Parathyroid adenoma (tissue), 2 donors: ENCODE data around the gene C17orf113.
"Not testable (repeated sequence)": the region's sequence is repeated elsewhere in the genome, so short reads cannot be mapped to it uniquely, and the experiment has no call there.

ENCODE experiments used
- H2AFZ ChIP-seq: fragments of 300-600 bp; sonication (generic); one replicate; pipeline ENCODE4 v1.7.0; 2017; ENCODE audit warnings: antibody characterized with exemption, mild to moderate bottlenecking
- H3K27ac ChIP-seq: fragments of 300-600 bp; sonication (generic); one replicate; pipeline ENCODE4 v1.7.0; 2017
- H3K27me3 ChIP-seq: fragments of 300-600 bp; sonication (generic); one replicate; pipeline ENCODE4 v1.7.0; 2017; ENCODE audit warnings: low read length; ENCODE audit not compliant: control insufficient read depth, insufficient read depth
- H3K36me3 ChIP-seq: fragments of 300-600 bp; sonication (generic); one replicate; pipeline ENCODE4 v1.7.0; 2017; ENCODE audit warnings: low read length; ENCODE audit not compliant: control insufficient read depth, insufficient read depth
- H3K4me1 ChIP-seq: fragments of 300-600 bp; sonication (generic); one replicate; pipeline ENCODE4 v1.7.0; 2017; ENCODE audit warnings: control low read depth
- H3K4me2 ChIP-seq: fragments of 300-600 bp; sonication (generic); one replicate; pipeline ENCODE4 v1.7.0; 2017; ENCODE audit warnings: low read length
- H3K4me3 ChIP-seq: fragments of 300-600 bp; sonication (generic); one replicate; pipeline ENCODE4 v1.7.0; 2017; ENCODE audit warnings: low read depth, low read length
- H3K79me2 ChIP-seq: fragments of 300-600 bp; sonication (generic); one replicate; pipeline ENCODE4 v1.7.0; 2017; ENCODE audit warnings: control low read depth
- H3K9ac ChIP-seq: fragments of 300-600 bp; sonication (generic); one replicate; pipeline ENCODE4 v1.7.0; 2017; ENCODE audit warnings: mild to moderate bottlenecking
- H3K9me3 ChIP-seq: fragments of 300-600 bp; sonication (generic); one replicate; pipeline ENCODE4 v1.7.0; 2017; ENCODE audit warnings: low read length; ENCODE audit not compliant: control insufficient read depth
- CTCF ChIP-seq: fragments of 300-600 bp; sonication (generic); IDR thresholded peaks from one replicate; pipeline ENCODE4 v1.7.0; 2017; ENCODE audit warnings: antibody characterized with exemption, mild to moderate bottlenecking
- donor health status: primary hyperparathyroidism.

The C17orf113 gene

GRCh38 chr17:42016411-42016831 is 34.0 kb downstream of the C17orf113 start:
- peaks cover 66% of the 10 kb centered on the region for H3K79me2 ChIP-seq
- peak overlapping the region; percentile 79 for H2AFZ ChIP-seq
- H3K9ac ChIP-seq: peak overlapping the region; percentile 81
- H3K9me3 ChIP-seq: no peaks in the 10 kb centered on the region
- H3K36me3 ChIP-seq: no peaks in the 10 kb centered on the region
- TF ChIP-seq CTCF: no peak
- H3K4me1 ChIP-seq: peaks cover 20% of the 10 kb centered on the region
- H3K27me3 ChIP-seq: no peaks in the 10 kb centered on the region
- peak overlapping the region; percentile 81 for H3K27ac ChIP-seq
- H3K4me2 ChIP-seq: peak overlapping the region; percentile 82
- H3K4me3 ChIP-seq: peak overlapping the region; percentile 98

GRCh38 chr17:42013740-42014139 is 36.7 kb downstream of the C17orf113 start:
- not testable (repeated sequence) for H3K9me3 ChIP-seq, H3K4me3 ChIP-seq, H3K27ac ChIP-seq, H2AFZ ChIP-seq, H3K36me3 ChIP-seq, H3K27me3 ChIP-seq, H3K4me2 ChIP-seq, H3K9ac ChIP-seq
- H3K79me2 ChIP-seq: peaks cover 84% of the 10 kb centered on the region
- peaks cover 19% of the 10 kb centered on the region for H3K4me1 ChIP-seq

- not testable (repeated sequence) for H3K36me3 ChIP-seq, H3K27ac ChIP-seq, H3K9ac ChIP-seq, H2AFZ ChIP-seq, H3K4me2 ChIP-seq, H3K9me3 ChIP-seq, H3K27me3 ChIP-seq, H3K4me3 ChIP-seq
- peaks cover 19% of the 10 kb centered on the region for H3K4me1 ChIP-seq
- H3K79me2 ChIP-seq: peaks cover 93% of the 10 kb centered on the region
Measured at GRCh38 chr17:42012363-42012762, 38.0 kb downstream of the C17orf113 start.

GRCh38 chr17:42010898-42011516 is 39.4 kb downstream of the C17orf113 start:
- Histone ChIP-seq H3K4me1 (peaks cover 17% of the 10 kb centered on the region), H3K79me2 (peaks cover 92% of the 10 kb centered on the region), H2AFZ (no peak overlapping the region), H3K27ac (no peak overlapping the region), H3K9ac (no peak overlapping the region), H3K4me2 (peak overlapping the region; percentile 31), H3K4me3 (no peak overlapping the region), H3K36me3 (no peaks in the 10 kb centered on the region), H3K9me3 (no peaks in the 10 kb centered on the region), H3K27me3 (no peaks in the 10 kb centered on the region)
- no peak for TF ChIP-seq CTCF

- H3K4me3 ChIP-seq, H3K9ac ChIP-seq, H3K9me3 ChIP-seq, H3K27me3 ChIP-seq, H3K27ac ChIP-seq, H3K36me3 ChIP-seq, H2AFZ ChIP-seq: not testable (repeated sequence)
- peaks cover 14% of the 10 kb centered on the region for H3K4me1 ChIP-seq
- peaks cover 86% of the 10 kb centered on the region for H3K79me2 ChIP-seq
- peak overlapping the region; percentile 31 for H3K4me2 ChIP-seq
Measured at GRCh38 chr17:42010266-42010680, 40.1 kb downstream of the C17orf113 start.

- Histone ChIP-seq H3K36me3 (no peaks in the 10 kb centered on the region), H3K27me3 (no peaks in the 10 kb centered on the region), H2AFZ (no peak overlapping the region), H3K79me2 (peaks cover 85% of the 10 kb centered on the region), H3K4me1 (peaks cover 14% of the 10 kb centered on the region), H3K4me2 (no peak overlapping the region), H3K9me3 (no peaks in the 10 kb centered on the region), H3K9ac (no peak overlapping the region), H3K4me3 (no peak overlapping the region), H3K27ac (no peak overlapping the region)
- no peak for TF ChIP-seq CTCF
Measured at GRCh38 chr17:42009170-42009569, 41.2 kb downstream of the C17orf113 start.
